B cell (primary cell): Measurements from ENCODE around the gene CADM2. TPM values are rescaled to one million over a fixed set of nuclear protein-coding genes. Genes with fewer than 3 reads are reported as not detected.

Source experiments
- ATAC-seq: fragments of 200-7000 bp; cut with Tn5 transposase; one replicate; pipeline ENCODE4 v1.10.0; 2021; ENCODE audit warnings: low read depth, mild to moderate bottlenecking, moderate number of reproducible peaks, moderate library complexity
- CTCF ChIA-PET: fragments of 350-600 bp; sonication (Branson Sonifier 250); formaldehyde crosslinking; loops from one replicate; lab custom pipeline; 2021; ENCODE audit warnings: antibody characterized with exemption, inconsistent platforms; lab: Charles Lee
- POLR2A ChIA-PET: fragments of 350-600 bp; sonication (Branson Sonifier 250); formaldehyde crosslinking; loops from one replicate; lab custom pipeline; 2021; ENCODE audit warnings: antibody characterized with exemption; lab: Charles Lee
- DNase-seq: peaks from one replicate; pipeline ENCODE4 v3.0.0; 2013
- H2AFZ ChIP-seq: 2 replicates; pipeline ENCODE4 v1.6.1; 2012; ENCODE audit warnings: mild to moderate bottlenecking, low read depth, low read length; ENCODE audit not compliant: insufficient read depth, poor library complexity, severe bottlenecking
- H3K27ac ChIP-seq, 2 donors: 1 replicate in 1 of 2; 2 replicates in 1 of 2; pipeline ENCODE4 v1.5.1; 2012 to 2013; ENCODE audit warnings: low read length in 2 of 2, mild to moderate bottlenecking in 2 of 2, moderate library complexity in 1 of 2
- H3K27me3 ChIP-seq, 4 experiments: fragments of 200-600 bp in 1 of 4; sonication (generic) in 1 of 4; replicated peaks in 1 of 4; 1 replicate in 2 of 4; 2 replicates in 2 of 4; pipeline versions ENCODE4 v1.6.1 to v1.7.0; 2013 to 2016; ENCODE audit warnings: low read length in 3 of 4, mild to moderate bottlenecking in 2 of 4, mixed read lengths in 1 of 4, moderate library complexity in 1 of 4; ENCODE audit not compliant: insufficient read depth in 4 of 4, control insufficient read depth in 3 of 4; ENCODE audit errors: control extremely low read depth in 1 of 4
- H3K36me3 ChIP-seq, 2 experiments: replicated peaks in 1 of 2; 1 replicate in 1 of 2; 2 replicates in 1 of 2; pipeline versions ENCODE4 v1.6.1 to v1.7.1; 2013; ENCODE audit warnings: low read length in 1 of 2; ENCODE audit not compliant: insufficient read depth in 2 of 2, control insufficient read depth in 1 of 2; ENCODE audit errors: control extremely low read depth in 1 of 2, extremely low read depth in 1 of 2
- H3K4me1 ChIP-seq, 2 donors: fragments of 200-600 bp in 1 of 2; sonication (generic) in 1 of 2; 1 replicate in 1 of 2; 2 replicates in 1 of 2; pipeline versions ENCODE4 v1.5.1 to v1.6.1; 2013 to 2017; ENCODE audit warnings: low read length in 2 of 2; ENCODE audit not compliant: control insufficient read depth in 2 of 2, insufficient read depth in 2 of 2
- H3K4me2 ChIP-seq: replicated peaks from 2 replicates; pipeline ENCODE3; 2012; ENCODE audit warnings: mild to moderate bottlenecking, low read depth, low read length; ENCODE audit not compliant: poor library complexity, severe bottlenecking
- H3K4me3 ChIP-seq, 5 experiments: fragments of 200-600 bp in 1 of 5; sonication (generic) in 1 of 5; 1 replicate in 3 of 5; 2 replicates in 2 of 5; pipeline versions ENCODE4 v1.5.1 to v1.7.0; 2011 to 2016; ENCODE audit warnings: low read length in 4 of 5, mild to moderate bottlenecking in 4 of 5, low read depth in 2 of 5, control low read depth in 1 of 5, moderate library complexity in 1 of 5; ENCODE audit not compliant: insufficient read depth in 1 of 5; ENCODE audit errors: control extremely low read depth in 1 of 5, extremely low read depth in 1 of 5
- H3K79me2 ChIP-seq: fragments of 200-600 bp; sonication (generic); one replicate; pipeline ENCODE4 v1.6.0; 2016; ENCODE audit warnings: low read length; ENCODE audit not compliant: control insufficient read depth, insufficient read depth
- H3K9ac ChIP-seq: fragments of 200-600 bp; sonication (generic); 2 replicates; pipeline ENCODE4 v1.6.1; 2017; ENCODE audit warnings: mild to moderate bottlenecking, low read length, moderate library complexity
- H3K9me3 ChIP-seq, 3 donors: one replicate each; pipeline versions ENCODE4 v1.6.1 to v1.7.1; 2013; ENCODE audit warnings: low read length in 2 of 3; ENCODE audit not compliant: control insufficient read depth in 2 of 3, insufficient read depth in 1 of 3; ENCODE audit errors: control extremely low read depth in 1 of 3
- H4K20me1 ChIP-seq: 2 replicates; pipeline ENCODE4 v1.6.0; 2012; ENCODE audit warnings: mild to moderate bottlenecking, low read length; ENCODE audit not compliant: insufficient read depth, control insufficient read depth, poor library complexity, severe bottlenecking
- H3K27ac Mint-ChIP-seq: one replicate; pipeline ENCODE4 v1.8.0; 2021; ENCODE audit warnings: mixed read lengths
- H3K27me3 Mint-ChIP-seq: one replicate; pipeline ENCODE4 v1.8.0; 2021; ENCODE audit warnings: mixed read lengths
- H3K4me1 Mint-ChIP-seq: one replicate; pipeline ENCODE4 v1.8.0; 2021; ENCODE audit warnings: mixed read lengths
- H3K4me3 Mint-ChIP-seq: one replicate; pipeline ENCODE4 v1.8.0; 2021; ENCODE audit warnings: mixed read lengths
- H3K9me3 Mint-ChIP-seq: one replicate; pipeline ENCODE4 v1.8.0; 2022; ENCODE audit warnings: mixed read lengths; ENCODE audit not compliant: insufficient read depth
- CTCF ChIP-seq: fragments of 200-600 bp; IDR thresholded peaks from one replicate; pipeline ENCODE4 v1.8.0; 2022; ENCODE audit warnings: antibody characterized with exemption, mild to moderate bottlenecking
- EZH2 ChIP-seq: IDR thresholded peaks from 2 replicates; pipeline ENCODE4 v1.6.1; 2012; ENCODE audit warnings: borderline replicate concordance, low read depth, mild to moderate bottlenecking, moderate library complexity, low read length; ENCODE audit not compliant: insufficient read depth, poor library complexity, severe bottlenecking
- WGBS: methylation state at CpG from one replicate; pipeline ENCODE4 v1.1.5; 2013; ENCODE audit warnings: missing lambda C conversion rate; ENCODE audit not compliant: insufficient coverage; 5-methylcytosine and 5-hydroxymethylcytosine counted together
- intact Hi-C: fragments of 100-400 bp; cut with micrococcal nuclease; formaldehyde crosslinking; loops from one replicate; pipeline ENCODE4 v1.10.0; 2022
- polyA plus RNA-seq: library from polyadenylated mRNA; depleted of rRNA; stranded (reverse); fragments of >200 nt; gene quantifications from 2 replicates; pipeline ENCODE4 v1.2.3, GENCODE V29; 2012
- total RNA-seq, 2 donors: library from RNA; stranded (reverse); fragments of 120-200 nt in 1 of 2; gene quantifications; 1 replicate in 1 of 2; 2 replicates in 1 of 2; pipeline versions ENCODE4 v1.2.3 to v1.2.4, GENCODE V29; 2013 to 2022

CADM2 gene
- total and polyA plus RNA-seq, 2 donors (not counting 1 experiment from before 2014, with no cell fraction given): 0.10 to 0.37 TPM

GRCh38 chr3:85050821-85051220 lies 92.0 kb downstream of the CADM2 start:
- Histone ChIP-seq H3K4me1 (no peaks in the 10 kb centered on the region), H3K79me2 (no peaks in the 10 kb centered on the region), H3K4me2 (no peak overlapping the region), H4K20me1 (no peaks in the 10 kb centered on the region), H2AFZ (no peak overlapping the region), H3K27me3 (no peaks in the 10 kb centered on the region), H3K9ac (no peak overlapping the region), H3K27ac (no peak overlapping the region), H3K36me3 (no peaks in the 10 kb centered on the region), H3K4me3 (no peak overlapping the region), H3K9me3 (peaks cover 0 to 1% (median 0%) of the 10 kb centered on the region in 3 donors)
- H3K27me3 Mint-ChIP-seq: no peaks in the 10 kb centered on the region
- ATAC-seq (no peak), DNase-seq (no peak)
- H3K27ac Mint-ChIP-seq: no peak overlapping the region
- H3K4me1 Mint-ChIP-seq: no peaks in the 10 kb centered on the region
- peaks cover under 1% of the 10 kb centered on the region for H3K9me3 Mint-ChIP-seq
- TF ChIP-seq CTCF (no peak), EZH2 (no peak)
- intact Hi-C loops: no loop called here
- no peak overlapping the region for H3K4me3 Mint-ChIP-seq
- WGBS: 80% methylated on average over 2 of the region's 4 CpGs
- CTCF ChIA-PET: no interaction called here
- POLR2A ChIA-PET: no interaction called here

- no peak overlapping the region for H2AFZ ChIP-seq
- no peaks in the 10 kb centered on the region for H3K36me3 ChIP-seq
- Mint-ChIP-seq H3K27me3 (no peaks in the 10 kb centered on the region), H3K9me3 (peaks cover 4% of the 10 kb centered on the region), H3K4me3 (no peak overlapping the region), H3K27ac (no peak overlapping the region), H3K4me1 (no peaks in the 10 kb centered on the region)
- DNase-seq: no peak
- no peak overlapping the region for H3K4me3 ChIP-seq
- no peaks in the 10 kb centered on the region for H3K27me3 ChIP-seq
- no peaks in the 10 kb centered on the region for H3K4me1 ChIP-seq
- no peak overlapping the region for H3K4me2 ChIP-seq
- no CpG with 5 or more reads among the region's 1 CpG for WGBS
- no peak for ATAC-seq
- no peak overlapping the region for H3K9ac ChIP-seq
- no peaks in the 10 kb centered on the region for H4K20me1 ChIP-seq
- ChIA-PET CTCF (no interaction called here), POLR2A (no interaction called here)
- intact Hi-C loops: no loop called here
- H3K79me2 ChIP-seq: no peaks in the 10 kb centered on the region
- no peak overlapping the region for H3K27ac ChIP-seq
- H3K9me3 ChIP-seq: peaks cover 0 to 1% (median 0%) of the 10 kb centered on the region in 3 donors
- TF ChIP-seq EZH2: no peak
- no peak for TF ChIP-seq CTCF
Observed at GRCh38 chr3:85051786-85052185, 93.0 kb downstream of the CADM2 start.
